Fibroblast of upper back skin (primary cell): ENCODE measurements around the gene SLC13A3.

Experiments
- DNase-seq: peaks from one replicate; pipeline ENCODE4 v3.0.0-alpha.2; 2013

Gene SLC13A3

GRCh38 chr20:46573788-46574584 lies 77.3 kb downstream of the SLC13A3 start:
- no peak for DNase-seq

- no peak for DNase-seq
These were observed 78.0 kb downstream of the SLC13A3 start for GRCh38 chr20:46573234-46573633.

DNA sequence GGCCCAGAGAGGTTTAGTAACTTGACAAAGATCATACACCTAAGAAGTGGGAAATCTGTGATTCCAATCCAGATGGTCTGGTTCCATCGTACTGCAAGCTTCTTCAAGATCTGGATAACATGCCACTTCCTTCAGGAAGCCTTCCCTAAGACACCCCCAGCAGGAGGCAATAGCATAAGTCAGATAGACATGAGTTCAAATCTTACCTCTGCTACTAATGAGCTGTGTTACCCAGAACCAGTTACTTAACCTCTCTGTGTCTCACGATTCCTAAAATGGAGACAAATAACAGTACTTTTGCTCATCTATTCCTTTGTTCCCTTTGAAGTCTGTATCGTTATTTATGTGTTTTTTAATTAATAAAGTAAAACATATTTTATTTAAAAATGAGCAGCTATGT lies 78.5 kb downstream of the SLC13A3 start:
- no peak for DNase-seq

- no peak for DNase-seq
These were observed 79.1 kb downstream of the SLC13A3 start for GRCh38 chr20:46572153-46572552.

GRCh38 chr20:46571418-46571817 lies 79.8 kb downstream of the SLC13A3 start:
- no peak for DNase-seq

GRCh38 chr20:46570956-46571355 lies 80.3 kb downstream of the SLC13A3 start:
- no peak for DNase-seq

GRCh38 chr20:46569961-46570360 lies 81.3 kb downstream of the SLC13A3 start:
- no peak for DNase-seq

DNA sequence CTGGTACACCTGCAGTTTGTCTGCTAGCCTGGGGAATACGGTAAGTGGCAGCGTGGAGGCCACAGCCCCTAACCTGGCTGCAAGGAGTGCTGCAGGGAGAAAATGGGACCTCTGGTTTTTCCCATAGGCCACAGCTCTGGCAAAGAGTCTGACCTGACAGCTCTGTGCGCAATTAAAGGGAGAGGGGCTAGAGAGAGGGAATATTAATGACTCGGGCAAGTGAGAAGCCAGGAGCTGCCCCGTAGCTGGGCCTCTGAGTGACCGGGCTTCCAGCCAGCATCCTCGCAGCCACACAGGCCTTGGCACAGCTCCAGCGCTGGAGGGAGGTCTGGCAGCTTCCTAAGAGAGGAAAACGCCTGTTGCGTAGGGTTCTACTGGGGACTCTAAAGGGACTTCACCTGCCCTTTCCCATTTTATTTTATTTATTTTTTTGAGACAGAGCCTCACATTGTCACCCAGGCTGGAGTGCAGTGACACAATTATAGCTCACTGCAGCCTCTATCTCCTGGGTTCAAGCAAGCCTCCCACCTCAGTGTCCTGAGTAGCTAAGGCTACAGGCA lies 82.6 kb downstream of the SLC13A3 start:
- peak; percentile 74 for DNase-seq

DNA sequence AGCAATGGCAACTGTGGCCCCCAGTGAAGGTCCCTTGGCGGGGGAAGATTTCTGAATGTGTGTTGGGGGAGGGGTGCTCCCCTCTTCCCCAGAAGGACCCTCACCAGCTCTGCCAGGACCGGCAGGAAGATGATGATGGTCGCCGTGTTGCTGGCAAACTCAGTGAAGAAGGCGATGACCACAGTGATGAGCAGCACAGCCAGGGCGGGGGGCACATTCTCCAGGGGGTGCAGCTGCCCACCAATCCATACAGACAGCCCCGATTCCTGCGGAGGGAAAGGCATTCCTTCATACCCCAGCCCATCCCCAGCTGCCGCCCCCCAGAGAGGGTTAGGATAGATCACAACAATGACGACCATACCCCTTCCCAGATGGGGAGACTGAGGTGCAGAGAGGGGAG lies 85.1 kb downstream of the SLC13A3 start:
- no peak for DNase-seq

- DNase-seq = no peak
These were observed 86.9 kb downstream of the SLC13A3 start for GRCh38 chr20:46564241-46564957.

- peak; percentile 3 for DNase-seq
These were observed 87.4 kb downstream of the SLC13A3 start for GRCh38 chr20:46563860-46564221.

DNA sequence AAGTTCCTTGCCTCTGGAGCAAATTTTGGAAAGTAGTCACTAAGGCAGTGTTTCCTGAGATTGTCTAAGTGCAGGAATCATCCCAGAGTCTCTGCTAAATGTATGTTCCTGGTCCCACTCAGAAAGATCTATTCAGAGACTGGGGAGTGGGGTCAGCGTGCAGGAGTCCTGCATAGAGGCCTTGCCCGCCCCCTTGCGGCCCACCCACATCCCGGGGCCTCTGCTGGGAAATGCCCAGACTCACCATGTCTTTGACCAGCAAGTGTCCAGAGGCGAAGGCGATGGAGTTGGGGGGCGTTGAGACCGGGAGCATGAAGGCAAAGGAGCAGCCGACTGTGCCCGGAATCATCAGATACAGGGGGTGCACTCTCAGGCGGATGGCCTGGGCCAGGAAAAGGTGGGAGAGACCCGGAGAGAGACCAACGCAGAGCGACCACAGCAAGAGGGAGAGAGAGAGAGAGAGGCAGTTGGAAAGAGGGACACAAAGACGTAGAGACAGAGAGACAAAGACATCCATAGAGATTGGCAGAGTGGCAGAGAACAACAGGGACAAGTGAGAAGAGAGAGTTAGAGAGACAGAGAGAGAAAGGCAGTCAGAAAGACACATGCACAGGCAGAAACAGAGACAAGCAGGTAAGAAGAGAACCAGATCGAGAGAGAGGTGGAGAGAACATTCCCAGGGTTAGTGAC lies 87.9 kb downstream of the SLC13A3 start:
- DNase-seq = no peak

DNA sequence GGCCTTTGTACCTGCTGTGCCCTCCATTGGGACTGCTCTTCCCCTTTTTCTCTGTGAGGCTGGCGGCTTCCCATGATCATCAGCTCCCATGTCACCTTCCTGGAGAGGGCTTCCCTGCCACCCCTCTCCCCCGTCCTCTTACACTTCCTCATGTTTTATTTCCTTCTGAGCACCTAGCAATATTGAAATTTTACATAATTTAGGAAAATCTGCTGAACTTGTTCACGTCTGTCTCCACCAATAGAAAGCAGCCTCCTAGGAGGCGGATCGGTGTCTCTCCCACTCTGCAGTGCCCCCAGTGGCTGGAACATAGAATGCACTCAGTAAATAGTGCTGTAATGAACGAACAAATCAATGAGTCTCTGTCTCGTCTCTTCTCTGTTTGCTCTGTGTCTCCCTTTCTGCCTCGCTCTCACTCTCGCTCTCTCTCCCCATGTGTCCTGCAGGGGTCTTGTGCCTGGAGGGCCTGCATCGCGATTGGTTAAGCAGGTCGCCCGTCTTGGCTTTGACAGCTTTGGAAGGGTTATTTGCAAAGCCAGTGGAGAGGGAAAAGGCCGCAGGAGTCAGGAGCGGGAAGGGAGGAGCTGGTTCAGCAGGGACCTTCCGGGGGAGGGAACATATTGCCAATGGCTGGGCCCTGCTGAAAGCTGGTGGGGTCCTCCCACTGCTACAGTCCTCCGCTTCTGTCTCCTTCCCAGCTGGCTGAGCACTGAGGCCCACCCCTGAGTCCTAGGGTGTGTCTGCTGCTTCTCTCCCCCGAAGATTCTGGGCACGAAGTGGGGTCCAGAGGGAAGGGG lies 88.7 kb downstream of the SLC13A3 start:
- peak; percentile 56 for DNase-seq

GRCh38 chr20:46562009-46562372 lies 89.3 kb downstream of the SLC13A3 start:
- no peak for DNase-seq

GRCh38 chr20:46559685-46560440 lies 91.4 kb downstream of the SLC13A3 start:
- DNase-seq = no peak

- DNase-seq = no peak
These were observed 92.3 kb downstream of the SLC13A3 start for GRCh38 chr20:46559001-46559400.

DNA sequence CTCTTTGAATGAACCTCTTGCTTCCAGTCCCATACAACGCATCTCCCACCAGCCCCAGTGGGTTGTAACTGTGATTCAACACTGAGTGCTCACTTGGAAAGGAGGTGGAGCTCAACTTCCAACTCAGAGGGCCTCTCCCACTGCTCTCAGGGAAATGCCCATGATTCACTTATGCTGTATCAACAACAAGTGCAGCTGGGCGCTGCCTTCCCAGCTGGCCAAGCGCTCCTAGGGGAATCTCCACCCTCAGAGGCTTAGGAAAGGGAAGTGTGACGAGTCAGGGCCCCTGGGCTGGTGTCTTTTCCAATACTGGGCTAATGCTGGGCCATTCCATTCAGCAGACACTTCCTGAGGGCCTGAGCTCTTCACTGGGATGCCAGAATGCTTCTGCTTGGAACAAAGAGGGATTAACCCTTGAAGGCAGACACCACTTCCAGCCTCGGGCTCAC lies 92.7 kb downstream of the SLC13A3 start:
- DNase-seq = peak; percentile 70

DNA sequence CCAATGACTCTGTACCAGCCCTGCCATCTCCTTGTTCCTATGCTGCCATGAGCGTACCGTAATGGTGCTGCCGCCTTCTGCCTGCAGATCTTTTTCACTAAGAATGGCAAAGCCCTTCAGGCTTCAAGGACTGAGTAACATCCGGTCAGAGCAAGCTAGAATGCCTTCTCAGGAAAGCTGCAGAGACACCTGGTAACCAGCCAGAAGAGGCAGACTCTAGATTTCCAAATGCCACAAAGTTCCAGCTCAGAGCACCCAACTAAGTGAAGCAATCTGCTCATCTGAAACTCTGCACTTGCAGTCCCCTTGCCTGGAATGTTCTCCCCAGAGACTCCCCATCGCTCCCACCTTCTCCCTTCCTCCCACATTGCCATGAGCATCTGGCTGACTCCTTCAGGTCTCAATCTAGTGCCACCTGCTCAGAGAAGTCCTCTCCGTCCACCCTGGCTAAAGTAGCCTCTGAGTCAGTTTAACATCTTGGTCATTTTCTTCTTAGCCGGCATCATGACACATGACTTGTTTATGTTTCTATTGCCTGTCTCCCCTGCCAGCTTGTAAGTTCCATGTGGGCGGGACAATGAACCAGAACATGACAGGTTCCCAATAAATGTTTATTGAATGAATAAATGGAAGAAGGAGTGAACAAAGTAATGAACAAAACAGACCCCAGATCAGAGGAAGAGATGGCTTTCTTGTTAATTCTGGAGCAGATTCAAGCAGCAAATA lies 93.9 kb downstream of the SLC13A3 start:
- peak; percentile 23 for DNase-seq

DNA sequence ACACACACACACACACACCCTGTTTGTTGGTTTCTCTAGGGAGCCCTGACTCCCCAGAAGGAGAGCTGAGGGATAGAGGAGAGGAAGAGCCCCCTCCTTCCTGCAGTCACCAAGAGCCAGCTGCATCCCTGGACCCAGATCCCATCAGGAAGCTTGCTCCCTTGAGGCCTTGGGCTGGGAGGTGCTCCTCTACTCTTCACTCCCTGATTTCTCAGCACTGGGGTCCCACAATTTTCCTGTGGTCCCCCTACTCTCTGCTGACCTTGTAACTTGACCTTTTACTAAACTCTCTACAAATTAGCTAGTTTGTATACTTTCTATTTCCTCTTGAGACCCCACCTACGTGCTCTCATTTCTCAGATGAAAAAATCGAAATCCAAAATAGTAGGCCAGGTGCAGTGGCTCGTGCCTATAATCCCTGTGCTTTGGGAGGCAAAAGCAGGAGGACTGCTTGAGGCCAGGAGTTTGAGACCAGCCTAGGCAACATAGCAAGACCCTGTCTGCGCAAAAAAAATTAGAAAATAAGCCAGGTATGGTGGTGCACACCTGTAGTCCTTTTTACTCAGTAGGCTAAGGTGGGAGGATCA lies 95.8 kb downstream of the SLC13A3 start:
- DNase-seq = no peak

- no peak for DNase-seq
These were observed 96.4 kb downstream of the SLC13A3 start for GRCh38 chr20:46554828-46555227.

- no peak for DNase-seq
These were observed 97.3 kb downstream of the SLC13A3 start for GRCh38 chr20:46553926-46554325.
